Measurements from ENCODE around the gene ZNF654. TPM values are rescaled to one million over a fixed set of nuclear protein-coding genes. Genes with fewer than 3 reads are reported as not detected.
A peak's percentile ranks its signal among the peaks of the same experiment; 100 is the strongest.

The ZNF654 gene
- total and polyA plus RNA-seq, 2 of the 13 experiments (the other 11 are each of a cell fraction or from before 2014, with no cell fraction given) = 1.8 to 4.1 TPM

GRCh38 chr3:88149509-88150362 is 90.7 kb downstream of the ZNF654 start, which contains the start of gene C3orf38 (continued):
- peak; percentile 32; the same call in 1 of the 2 replicates for TF ChIP-seq ZNF362 (CRISPR knock-in tag; IDR thresholded peaks at IDR 0.05; ENCODE audit: borderline replicate concordance)
- no peak for TF ChIP-seq FIP1L1 (IDR thresholded peaks at IDR 0.05; ENCODE audit: borderline replicate concordance, insufficient read depth, low read depth, low read length)
- TF ChIP-seq ZNF33A (CRISPR knock-in tag; IDR thresholded peaks at IDR 0.05; ENCODE audit: borderline replicate concordance) = 0 out of 2 replicates have a peak, but pooled peaks have one; percentile 53
- peak; percentile 93 for TF ChIP-seq ZNF574 (CRISPR knock-in tag; IDR thresholded peaks at IDR 0.05)
- TF ChIP-seq ZNF383 (CRISPR knock-in tag; IDR thresholded peaks at IDR 0.05; ENCODE audit: borderline replicate concordance) = no peak
- TF ChIP-seq ZBTB4 (CRISPR knock-in tag; IDR thresholded peaks at IDR 0.05; ENCODE audit: borderline replicate concordance) = no peak
- no peak for TF ChIP-seq ZKSCAN1 (IDR thresholded peaks at IDR 0.05; ENCODE audit: low read length)
- TF ChIP-seq ZNF512 (CRISPR knock-in tag; IDR thresholded peaks at IDR 0.05) = no peak
- peak; percentile 83; the same call in 1 of the 2 replicates for TF ChIP-seq REPIN1 (CRISPR knock-in tag; IDR thresholded peaks at IDR 0.05; ENCODE audit: borderline replicate concordance, low read depth)
- TF ChIP-seq ZNF597 (CRISPR knock-in tag; IDR thresholded peaks at IDR 0.05) = no peak
- 0 out of 2 replicates have a peak, but pooled peaks have one; percentile 27 for TF ChIP-seq SMAD9 (CRISPR knock-in tag; IDR thresholded peaks at IDR 0.05)
- no peak for TF ChIP-seq USF2 (IDR thresholded peaks at IDR 0.05; ENCODE audit: low read depth, low read length)
- TF ChIP-seq USF2 (CRISPR knock-in tag; IDR thresholded peaks at IDR 0.05; ENCODE audit: borderline replicate concordance) = no peak; the same call in 1 of the 2 replicates
- TF ChIP-seq ZZZ3 (CRISPR knock-in tag; IDR thresholded peaks at IDR 0.05; ENCODE audit: borderline replicate concordance) = peak; percentile 98

Data from HepG2 (cell line).